A549 (cell line): ENCODE measurements around the gene AGAP3. TPM values are rescaled to one million over a fixed set of nuclear protein-coding genes. Genes with fewer than 3 reads are reported as not detected.

Source experiments
- ATAC-seq, 2 experiments: fragments of 200-7000 bp in 1 of 2; fragments of >200 bp in 1 of 2; cut with Nextera tagmentation in 1 of 2; cut with Tn5 transposase in 1 of 2; 3 replicates each; pipeline versions ENCODE4 v1.8.0 to v1.9.1; 2018 to 2020; ENCODE audit warnings: mild to moderate bottlenecking in 1 of 2, moderate library complexity in 1 of 2
- CTCF ChIA-PET: fragments of 300-600 bp; sonication (Branson Sonifier 250); formaldehyde crosslinking; extraction: SDS; loops from one replicate; lab custom pipeline; 2021; ENCODE audit warnings: antibody characterized with exemption, inconsistent platforms; lab: Yijun Ruan, JAX
- POLR2A ChIA-PET: fragments of 350-600 bp; formaldehyde crosslinking; extraction: SDS; loops from one replicate; lab custom pipeline; 2021; ENCODE audit warnings: antibody characterized with exemption, inconsistent platforms; lab: Yijun Ruan, JAX
- DNase-seq, 2 experiments: peaks; one replicate each; pipeline versions ENCODE4 v3.0.0 to v3.0.0-alpha.2; 2011 to 2016; ENCODE audit warnings: low read depth in 1 of 2, low spot score in 1 of 2
- FAIRE-seq: peaks from 2 replicates; lab custom pipeline; 2011; peaks lifted over from hg19 to GRCh38; lab: Jason Lieb, UNC
- H3K27ac ChIP-seq, 2 experiments: fragments of >200 bp; sonication (Bioruptor Twin); formaldehyde crosslinking; 3 replicates each; pipeline ENCODE4 v1.5.1; 2016 to 2017
- H3K4me1 ChIP-seq: fragments of >200 bp; sonication (Bioruptor Twin); formaldehyde crosslinking; 3 replicates; pipeline ENCODE4 v1.6.1; 2016
- H3K4me2 ChIP-seq: fragments of >200 bp; sonication (Bioruptor Twin); formaldehyde crosslinking; 3 replicates; pipeline ENCODE4 v1.6.1; 2016
- H3K4me3 ChIP-seq: fragments of >200 bp; sonication (Bioruptor Twin); formaldehyde crosslinking; 3 replicates; pipeline ENCODE4 v1.5.1; 2016
- H3K9me3 ChIP-seq: fragments of >200 bp; sonication (Bioruptor Twin); formaldehyde crosslinking; 3 replicates; pipeline ENCODE4 v1.6.1; 2016
- CEBPB ChIP-seq, 2 experiments: fragments of >200 bp in 1 of 2; sonication (Bioruptor Twin) in 1 of 2; formaldehyde crosslinking in 1 of 2; IDR thresholded peaks; 2 replicates each; pipeline ENCODE4 v1.6.1; 2012 to 2016
- CHD4 ChIP-seq: fragments of 200-600 bp; sonication (generic); IDR thresholded peaks from 2 replicates; pipeline ENCODE4 v1.6.1; 2016; ENCODE audit warnings: antibody characterized with exemption, mild to moderate bottlenecking, borderline replicate concordance
- EHF ChIP-seq: fragments of 250-450 bp; sonication (Bioruptor Pico); IDR thresholded peaks from 2 replicates; pipeline ENCODE4 v1.5.0; 2020; ENCODE audit warnings: mild to moderate bottlenecking
- ESRRA ChIP-seq: fragments of 150-350 bp; IDR thresholded peaks from 2 replicates; pipeline ENCODE4 v1.6.1; 2014; ENCODE audit warnings: mild to moderate bottlenecking, low read length, borderline replicate concordance
- FOSL2 ChIP-seq, 2 experiments: fragments of 450-650 bp in 1 of 2; fragments of >200 bp in 1 of 2; sonication (Bioruptor Twin) in 1 of 2; formaldehyde crosslinking; IDR thresholded peaks; 2 replicates each; pipeline versions ENCODE4 v1.5.0 to v1.6.1; 2016 to 2020; ENCODE audit warnings: mild to moderate bottlenecking in 1 of 2, moderate library complexity in 1 of 2
- KDM5A ChIP-seq: fragments of 200-600 bp; sonication (generic); IDR thresholded peaks from 2 replicates; pipeline ENCODE4 v1.6.1; 2016; ENCODE audit warnings: antibody characterized with exemption, mild to moderate bottlenecking
- MAFK ChIP-seq: fragments of 450-650 bp; IDR thresholded peaks from 2 replicates; pipeline ENCODE4 v1.6.1; 2014; ENCODE audit not compliant: partially characterized antibody
- MAX ChIP-seq: IDR thresholded peaks from 2 replicates; pipeline ENCODE4 v1.6.1; 2012
- NFE2L2 ChIP-seq: fragments of 150-350 bp; conservative IDR thresholded peaks from 2 replicates; pipeline ENCODE4 v1.6.1; 2014; ENCODE audit warnings: low read length
- RAD21 ChIP-seq, 2 experiments: fragments of >200 bp in 1 of 2; sonication (Bioruptor Twin) in 1 of 2; formaldehyde crosslinking in 1 of 2; IDR thresholded peaks in 1 of 2; conservative IDR thresholded peaks in 1 of 2; 2 replicates in 1 of 2; 3 replicates in 1 of 2; pipeline ENCODE4 v1.6.1; 2012 to 2018; ENCODE audit warnings: inconsistent platforms in 1 of 2
- RCOR1 ChIP-seq: fragments of 150-350 bp; IDR thresholded peaks from 2 replicates; pipeline ENCODE4 v1.6.1; 2014; ENCODE audit warnings: antibody characterized with exemption, low read length, low read depth
- RFX5 ChIP-seq: fragments of 450-650 bp; IDR thresholded peaks from 2 replicates; pipeline ENCODE4 v1.7.1; 2014; ENCODE audit warnings: antibody characterized with exemption, mild to moderate bottlenecking, moderate library complexity
- RNF2 ChIP-seq: fragments of 200-600 bp; sonication (generic); IDR thresholded peaks from 2 replicates; pipeline ENCODE4 v1.6.1; 2016; ENCODE audit warnings: low read depth, mild to moderate bottlenecking, antibody characterized with exemption, moderate library complexity, borderline replicate concordance
- TP53 ChIP-seq: fragments of 250-450 bp; sonication (Bioruptor Pico); IDR thresholded peaks from 2 replicates; pipeline ENCODE4 v1.5.0; 2021; ENCODE audit warnings: mild to moderate bottlenecking, moderate library complexity
- ZNF302 ChIP-seq: fragments of 250-450 bp; sonication (Bioruptor Pico); IDR thresholded peaks from 2 replicates; pipeline ENCODE4 v1.9.0; 2021; ENCODE audit warnings: inconsistent platforms, mild to moderate bottlenecking, moderate library complexity
- ZSCAN20 ChIP-seq: fragments of 250-450 bp; sonication (Bioruptor Pico); IDR thresholded peaks from 2 replicates; pipeline ENCODE4 v1.8.0; 2022; ENCODE audit warnings: mild to moderate bottlenecking, moderate library complexity
- WGBS: methylation state at CpG from one replicate; pipeline ENCODE4 v1.1.6; 2017; ENCODE audit errors: missing lambda C conversion rate; 5-methylcytosine and 5-hydroxymethylcytosine counted together
- polyA plus RNA-seq, 4 experiments: library from polyadenylated mRNA; depleted of rRNA in 3 of 4; stranded (reverse); fragments of >200 nt; fragmentation: RNase III in 1 of 4; extraction: RNeasy Plus Mini Kit Qiagen cat#74134 plus additional on column Dnase treatment in 1 of 4; gene quantifications; 2 replicates in 3 of 4; 3 replicates in 1 of 4; pipeline ENCODE4 v1.2.3, GENCODE V29; 2011 to 2017
- TF ChIP-seq, protein P1 (sequence below): fragments of 250-450 bp; sonication (Bioruptor Pico); IDR thresholded peaks from 2 replicates; pipeline ENCODE4 v1.5.0; 2021; ENCODE audit warnings: mild to moderate bottlenecking, moderate library complexity, borderline replicate concordance
- TF ChIP-seq, protein P2 (sequence below): fragments of 250-450 bp; sonication (Bioruptor Pico); IDR thresholded peaks from 2 replicates; pipeline ENCODE4 v1.5.0; 2020; ENCODE audit warnings: low read depth, mild to moderate bottlenecking, moderate library complexity
- TF ChIP-seq, protein P3 (sequence below): fragments of 200-600 bp; sonication (generic); IDR thresholded peaks from 2 replicates; pipeline ENCODE4 v1.6.1; 2016; ENCODE audit warnings: antibody characterized with exemption, mild to moderate bottlenecking, moderate library complexity
- TF ChIP-seq, protein P4 (sequence below): fragments of 450-650 bp; IDR thresholded peaks from 2 replicates; pipeline ENCODE4 v1.6.1; 2014; ENCODE audit warnings: antibody characterized with exemption

Gene AGAP3
- polyA plus RNA-seq, 2 of the 4 experiments (the other 2 are of a cell fraction), result 33.8 to 45.9 TPM

DNA sequence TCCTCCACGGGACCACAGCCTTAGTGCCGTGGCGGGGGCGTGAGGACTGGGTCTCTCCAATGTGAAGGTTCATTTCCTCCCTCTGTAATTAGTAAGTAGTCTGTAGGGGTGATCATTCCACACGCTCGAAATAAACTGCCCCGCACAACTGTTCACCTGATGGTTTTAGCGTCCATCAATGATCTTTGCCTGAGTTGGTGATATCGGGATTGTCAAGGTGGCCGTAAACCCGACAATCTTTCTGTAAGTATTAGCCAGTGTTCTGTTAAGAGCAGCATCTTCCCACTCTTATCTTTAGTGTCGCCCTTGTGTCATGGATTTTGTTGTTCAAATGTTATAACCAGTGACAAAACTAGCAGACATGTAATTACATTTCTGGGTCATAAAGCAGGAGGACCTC is 17.7 kb downstream of the AGAP3 start:
- no peak for TF ChIP-seq FOSL2 (IDR thresholded peaks at IDR 0.05)
- no peak for TF ChIP-seq FOSL2 (CRISPR knock-in tag; IDR thresholded peaks at IDR 0.05)
- no peak for TF ChIP-seq RNF2
- TF ChIP-seq NFE2L2, result no peak
- no peak for TF ChIP-seq TP53
- no peak for TF ChIP-seq KDM5A
- no peak for TF ChIP-seq ZNF302 (CRISPR knock-in tag)
- TF ChIP-seq, protein P1, sequence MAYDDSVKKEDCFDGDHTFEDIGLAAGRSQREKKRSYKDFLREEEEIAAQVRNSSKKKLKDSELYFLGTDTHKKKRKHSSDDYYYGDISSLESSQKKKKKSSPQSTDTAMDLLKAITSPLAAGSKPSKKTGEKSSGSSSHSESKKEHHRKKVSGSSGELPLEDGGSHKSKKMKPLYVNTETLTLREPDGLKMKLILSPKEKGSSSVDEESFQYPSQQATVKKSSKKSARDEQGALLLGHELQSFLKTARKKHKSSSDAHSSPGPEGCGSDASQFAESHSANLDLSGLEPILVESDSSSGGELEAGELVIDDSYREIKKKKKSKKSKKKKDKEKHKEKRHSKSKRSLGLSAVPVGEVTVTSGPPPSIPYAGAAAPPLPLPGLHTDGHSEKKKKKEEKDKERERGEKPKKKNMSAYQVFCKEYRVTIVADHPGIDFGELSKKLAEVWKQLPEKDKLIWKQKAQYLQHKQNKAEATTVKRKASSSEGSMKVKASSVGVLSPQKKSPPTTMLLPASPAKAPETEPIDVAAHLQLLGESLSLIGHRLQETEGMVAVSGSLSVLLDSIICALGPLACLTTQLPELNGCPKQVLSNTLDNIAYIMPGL (CRISPR knock-in tag), result no peak
- TF ChIP-seq ESRRA, result no peak
- TF ChIP-seq MAX, result no peak
- TF ChIP-seq EHF (CRISPR knock-in tag), result no peak
- no peak for TF ChIP-seq CHD4
- no peak for TF ChIP-seq MAFK
- TF ChIP-seq, protein P2, sequence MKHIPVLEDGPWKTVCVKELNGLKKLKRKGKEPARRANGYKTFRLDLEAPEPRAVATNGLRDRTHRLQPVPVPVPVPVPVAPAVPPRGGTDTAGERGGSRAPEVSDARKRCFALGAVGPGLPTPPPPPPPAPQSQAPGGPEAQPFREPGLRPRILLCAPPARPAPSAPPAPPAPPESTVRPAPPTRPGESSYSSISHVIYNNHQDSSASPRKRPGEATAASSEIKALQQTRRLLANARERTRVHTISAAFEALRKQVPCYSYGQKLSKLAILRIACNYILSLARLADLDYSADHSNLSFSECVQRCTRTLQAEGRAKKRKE (CRISPR knock-in tag), result no peak
- no peak for TF ChIP-seq CEBPB (IDR thresholded peaks at IDR 0.05)
- no peak for TF ChIP-seq RCOR1
- TF ChIP-seq, protein P3, sequence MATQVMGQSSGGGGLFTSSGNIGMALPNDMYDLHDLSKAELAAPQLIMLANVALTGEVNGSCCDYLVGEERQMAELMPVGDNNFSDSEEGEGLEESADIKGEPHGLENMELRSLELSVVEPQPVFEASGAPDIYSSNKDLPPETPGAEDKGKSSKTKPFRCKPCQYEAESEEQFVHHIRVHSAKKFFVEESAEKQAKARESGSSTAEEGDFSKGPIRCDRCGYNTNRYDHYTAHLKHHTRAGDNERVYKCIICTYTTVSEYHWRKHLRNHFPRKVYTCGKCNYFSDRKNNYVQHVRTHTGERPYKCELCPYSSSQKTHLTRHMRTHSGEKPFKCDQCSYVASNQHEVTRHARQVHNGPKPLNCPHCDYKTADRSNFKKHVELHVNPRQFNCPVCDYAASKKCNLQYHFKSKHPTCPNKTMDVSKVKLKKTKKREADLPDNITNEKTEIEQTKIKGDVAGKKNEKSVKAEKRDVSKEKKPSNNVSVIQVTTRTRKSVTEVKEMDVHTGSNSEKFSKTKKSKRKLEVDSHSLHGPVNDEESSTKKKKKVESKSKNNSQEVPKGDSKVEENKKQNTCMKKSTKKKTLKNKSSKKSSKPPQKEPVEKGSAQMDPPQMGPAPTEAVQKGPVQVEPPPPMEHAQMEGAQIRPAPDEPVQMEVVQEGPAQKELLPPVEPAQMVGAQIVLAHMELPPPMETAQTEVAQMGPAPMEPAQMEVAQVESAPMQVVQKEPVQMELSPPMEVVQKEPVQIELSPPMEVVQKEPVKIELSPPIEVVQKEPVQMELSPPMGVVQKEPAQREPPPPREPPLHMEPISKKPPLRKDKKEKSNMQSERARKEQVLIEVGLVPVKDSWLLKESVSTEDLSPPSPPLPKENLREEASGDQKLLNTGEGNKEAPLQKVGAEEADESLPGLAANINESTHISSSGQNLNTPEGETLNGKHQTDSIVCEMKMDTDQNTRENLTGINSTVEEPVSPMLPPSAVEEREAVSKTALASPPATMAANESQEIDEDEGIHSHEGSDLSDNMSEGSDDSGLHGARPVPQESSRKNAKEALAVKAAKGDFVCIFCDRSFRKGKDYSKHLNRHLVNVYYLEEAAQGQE, result no peak
- TF ChIP-seq ZSCAN20 (CRISPR knock-in tag), result no peak
- TF ChIP-seq RAD21 (conservative IDR thresholded peaks at IDR 0.05 in 1 of 2, IDR thresholded peaks at IDR 0.05 in 1 of 2), result no peak
- no peak for TF ChIP-seq RFX5
- TF ChIP-seq, protein P4, sequence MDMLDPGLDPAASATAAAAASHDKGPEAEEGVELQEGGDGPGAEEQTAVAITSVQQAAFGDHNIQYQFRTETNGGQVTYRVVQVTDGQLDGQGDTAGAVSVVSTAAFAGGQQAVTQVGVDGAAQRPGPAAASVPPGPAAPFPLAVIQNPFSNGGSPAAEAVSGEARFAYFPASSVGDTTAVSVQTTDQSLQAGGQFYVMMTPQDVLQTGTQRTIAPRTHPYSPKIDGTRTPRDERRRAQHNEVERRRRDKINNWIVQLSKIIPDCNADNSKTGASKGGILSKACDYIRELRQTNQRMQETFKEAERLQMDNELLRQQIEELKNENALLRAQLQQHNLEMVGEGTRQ, result no peak
- no peak for DNase-seq
- ChIA-PET CTCF (interaction anchor here (1.0 to 14.7 kb wide), 5 partner anchors 17 to 118 kb away, joined by 3 to 412 read pairs (median 4); partner anchors contain the start of genes AGAP3, FASTK and TMUB1), POLR2A (no interaction called here)
- Histone ChIP-seq H3K27ac (no peak overlapping the region), H3K4me2 (no peak overlapping the region), H3K9me3 (no peaks in the 10 kb centered on the region), H3K4me1 (no peaks in the 10 kb centered on the region; the same call in 2 of the 3 replicates), H3K4me3 (no peak overlapping the region)
- ATAC-seq, result no peak
- WGBS, result 91% methylated on average over 12 of the region's 12 CpGs
- no peak for FAIRE-seq
